MM.1S (cell line): Measurements from ENCODE around the gene SPATA45.
"Not testable (repeated sequence)": the region's sequence is repeated elsewhere in the genome, so short reads cannot be mapped to it uniquely, and the experiment has no call there.

Experiments
- DNase-seq: peaks from one replicate; pipeline ENCODE4 v3.0.0-alpha.2; 2015
- H2AFZ ChIP-seq: fragments of 300-600 bp; sonication (generic); 2 replicates; pipeline ENCODE4 v1.6.0; 2016; ENCODE audit warnings: antibody characterized with exemption, low read length
- H3F3A ChIP-seq: fragments of 300-600 bp; sonication (generic); 2 replicates; pipeline ENCODE4 v1.6.1; 2016; ENCODE audit warnings: mild to moderate bottlenecking, antibody characterized with exemption, low read length, moderate library complexity, mixed read lengths; ENCODE audit not compliant: insufficient read depth
- H3K27ac ChIP-seq: fragments of 300-600 bp; sonication (generic); 2 replicates; pipeline ENCODE4 v1.5.1; 2016; ENCODE audit warnings: mild to moderate bottlenecking, low read length
- H3K27me3 ChIP-seq: fragments of 300-600 bp; sonication (generic); replicated peaks from 2 replicates; pipeline ENCODE4 v1.6.0; 2016; ENCODE audit warnings: low read length; ENCODE audit not compliant: insufficient read depth
- H3K36me3 ChIP-seq: fragments of 300-600 bp; sonication (generic); replicated peaks from 2 replicates; pipeline ENCODE4 v1.6.1; 2016; ENCODE audit warnings: mild to moderate bottlenecking, low read length, mixed read lengths; ENCODE audit not compliant: insufficient read depth
- H3K4me1 ChIP-seq: fragments of 300-600 bp; sonication (generic); 2 replicates; pipeline ENCODE4 v1.6.1; 2016; ENCODE audit warnings: low read length, mixed read lengths
- H3K4me2 ChIP-seq: fragments of 300-600 bp; sonication (generic); 2 replicates; pipeline ENCODE4 v1.6.0; 2016; ENCODE audit warnings: low read depth, low read length
- H3K4me3 ChIP-seq: fragments of 300-600 bp; sonication (generic); 2 replicates; pipeline ENCODE4 v1.5.1; 2016; ENCODE audit warnings: low read length, mixed read lengths
- H3K79me2 ChIP-seq: fragments of 300-600 bp; sonication (generic); 2 replicates; pipeline ENCODE4 v1.6.1; 2016; ENCODE audit warnings: mixed run types, low read length, mixed read lengths
- H3K9ac ChIP-seq: fragments of 300-600 bp; sonication (generic); 2 replicates; pipeline ENCODE4 v1.6.1; 2016; ENCODE audit warnings: low read length, mixed read lengths
- H3K9me2 ChIP-seq: fragments of 300-600 bp; sonication (generic); replicated peaks from 2 replicates; pipeline ENCODE4 v1.6.1; 2016; ENCODE audit warnings: mild to moderate bottlenecking, low read length, mixed read lengths; ENCODE audit not compliant: insufficient read depth
- H3K9me3 ChIP-seq: fragments of 300-600 bp; sonication (generic); replicated peaks from 2 replicates; pipeline ENCODE4 v1.6.1; 2016; ENCODE audit warnings: mild to moderate bottlenecking, low read length, mixed read lengths; ENCODE audit not compliant: insufficient read depth
- H4K20me1 ChIP-seq: fragments of 300-600 bp; sonication (generic); 2 replicates; pipeline ENCODE4 v1.6.1; 2016; ENCODE audit warnings: mild to moderate bottlenecking, low read length, moderate library complexity, mixed read lengths; ENCODE audit not compliant: insufficient read depth
- CTCF ChIP-seq: fragments of 300-600 bp; sonication (generic); IDR thresholded peaks from 2 replicates; pipeline ENCODE4 v1.5.1; 2016; ENCODE audit warnings: antibody characterized with exemption, low read length, mixed read lengths
- EZH2 ChIP-seq: fragments of 300-600 bp; sonication (generic); optimal IDR thresholded peaks from 2 replicates; pipeline ENCODE3; 2017; ENCODE audit warnings: low read depth, mild to moderate bottlenecking, antibody characterized with exemption, low read length, mixed read lengths
- EZH2phosphoT487 ChIP-seq: fragments of 300-600 bp; sonication (generic); IDR thresholded peaks from 2 replicates; pipeline ENCODE4 v1.6.1; 2018; ENCODE audit warnings: antibody characterized with exemption, low read length

The SPATA45 gene

GRCh38 chr1:212871976-212872375, 24.5 kb upstream of the SPATA45 start:
- Histone ChIP-seq H3K9me2 (no peaks in the 10 kb centered on the region), H3K27ac (no peak overlapping the region), H3K9ac (no peak overlapping the region), H3F3A (no peaks in the 10 kb centered on the region), H3K9me3 (no peaks in the 10 kb centered on the region), H3K79me2 (no peaks in the 10 kb centered on the region), H4K20me1 (no peaks in the 10 kb centered on the region), H2AFZ (no peak overlapping the region), H3K4me2 (no peak overlapping the region), H3K4me1 (no peaks in the 10 kb centered on the region), H3K36me3 (no peaks in the 10 kb centered on the region; the same call in 1 of the 2 replicates), H3K27me3 (no peaks in the 10 kb centered on the region), H3K4me3 (no peak overlapping the region)
- TF ChIP-seq EZH2 (no peak), CTCF (no peak), EZH2phosphoT487 (no peak)
- no peak for DNase-seq

- H3K9me3 ChIP-seq, result no peaks in the 10 kb centered on the region
- H3K9ac ChIP-seq, result no peak overlapping the region
- no peaks in the 10 kb centered on the region for H3K9me2 ChIP-seq
- TF ChIP-seq CTCF, result no peak
- TF ChIP-seq EZH2, result no peak
- no peak for TF ChIP-seq EZH2phosphoT487
- H4K20me1 ChIP-seq, result no peaks in the 10 kb centered on the region
- no peak overlapping the region for H3K27ac ChIP-seq
- H2AFZ ChIP-seq, result no peak overlapping the region
- H3K4me1 ChIP-seq, result no peaks in the 10 kb centered on the region; the same call in 1 of the 2 replicates
- H3K36me3 ChIP-seq, result peaks cover 3% of the 10 kb centered on the region; the same call in 1 of the 2 replicates
- no peak for DNase-seq
- no peaks in the 10 kb centered on the region for H3K27me3 ChIP-seq
- no peak overlapping the region for H3K4me3 ChIP-seq
- no peak overlapping the region for H3K4me2 ChIP-seq
- H3F3A ChIP-seq, result 0 out of 2 replicates have a peak, but pooled peaks cover 6% of the 10 kb centered on the region
- H3K79me2 ChIP-seq, result peaks cover 8% of the 10 kb centered on the region
Observed at GRCh38 chr1:212867192-212867591, 19.7 kb upstream of the SPATA45 start.

GRCh38 chr1:212864201-212864600, 16.8 kb upstream of the SPATA45 start:
- H3K36me3 ChIP-seq, result 0 out of 2 replicates have a peak, but pooled peaks cover 3% of the 10 kb centered on the region
- H3K9ac ChIP-seq, result no peak overlapping the region
- H3K27ac ChIP-seq, result no peak overlapping the region
- H3K4me1 ChIP-seq, result peaks cover 5% of the 10 kb centered on the region
- no peaks in the 10 kb centered on the region for H4K20me1 ChIP-seq
- peaks cover 30% of the 10 kb centered on the region for H3K79me2 ChIP-seq
- no peak overlapping the region for H3K4me3 ChIP-seq
- H3K9me3 ChIP-seq, result no peaks in the 10 kb centered on the region
- H2AFZ ChIP-seq, result no peak overlapping the region
- no peak for DNase-seq
- no peak overlapping the region for H3K4me2 ChIP-seq
- no peak for TF ChIP-seq EZH2
- no peaks in the 10 kb centered on the region for H3K9me2 ChIP-seq
- H3F3A ChIP-seq, result 0 out of 2 replicates have a peak, but pooled peaks cover 6% of the 10 kb centered on the region
- H3K27me3 ChIP-seq, result no peaks in the 10 kb centered on the region

- H3K4me2 ChIP-seq, H3K9me2 ChIP-seq, H3K9me3 ChIP-seq, H3K27me3 ChIP-seq, H3K4me1 ChIP-seq, H3K36me3 ChIP-seq, H3K4me3 ChIP-seq, H2AFZ ChIP-seq, DNase-seq, H3F3A ChIP-seq, H3K9ac ChIP-seq, H4K20me1 ChIP-seq, H3K27ac ChIP-seq: not testable (repeated sequence)
- peaks cover 39% of the 10 kb centered on the region for H3K79me2 ChIP-seq
Observed at GRCh38 chr1:212863345-212863744, 15.9 kb upstream of the SPATA45 start.
